GM19395 (cell line): Measurements from ENCODE around the gene NCS1.
"Not testable (repeated sequence)": the region's sequence is repeated elsewhere in the genome, so short reads cannot be mapped to it uniquely, and the experiment has no call there.

Source experiments
- ATAC-seq: cut with Tn5 transposase; IDR thresholded peaks from one replicate; pipeline ENCODE4 v1.9.1; 2021; ENCODE audit warnings: mild to moderate bottlenecking, moderate library complexity; ENCODE audit not compliant: unreplicated experiment

Gene NCS1

GRCh38 chr9:130259044-130259443 lies 86.8 kb downstream of the NCS1 start:
- no peak for ATAC-seq

GRCh38 chr9:130260816-130261765 lies 88.9 kb downstream of the NCS1 start:
- ATAC-seq = no peak

- no peak for ATAC-seq
Measured at GRCh38 chr9:130262061-130262745, 90.0 kb downstream of the NCS1 start.

- ATAC-seq = no peak
Measured at GRCh38 chr9:130262771-130263170, 90.6 kb downstream of the NCS1 start.

GRCh38 chr9:130263601-130264413 lies 91.6 kb downstream of the NCS1 start:
- no peak for ATAC-seq

GRCh38 chr9:130264414-130265350 lies 92.5 kb downstream of the NCS1 start:
- no peak for ATAC-seq

GRCh38 chr9:130265431-130266235 lies 93.4 kb downstream of the NCS1 start, which contains the start of gene HMCN2:
HMCN2 (plus strand) TSS chr9:130265760; CDS start chr9:130265879, 119 bp downstream.
- ATAC-seq = no peak

GRCh38 chr9:130266236-130267098 lies 94.3 kb downstream of the NCS1 start:
- no peak for ATAC-seq

- ATAC-seq = no peak
Measured at GRCh38 chr9:130267930-130268329, 95.7 kb downstream of the NCS1 start.

- no peak for ATAC-seq
Measured at GRCh38 chr9:130268521-130269211, 96.5 kb downstream of the NCS1 start.

GRCh38 chr9:130271473-130271872 lies 99.3 kb downstream of the NCS1 start:
- no peak for ATAC-seq

- ATAC-seq = no peak
Measured at GRCh38 chr9:130275156-130275555, 103.0 kb downstream of the NCS1 start.

- ATAC-seq = no peak
Measured at GRCh38 chr9:130276121-130276520, 103.9 kb downstream of the NCS1 start.

GRCh38 chr9:130276955-130277354 lies 104.8 kb downstream of the NCS1 start:
- ATAC-seq = no peak

- not testable (repeated sequence) for ATAC-seq
Measured at GRCh38 chr9:130277525-130277924, 105.3 kb downstream of the NCS1 start.

- no peak for ATAC-seq
Measured at GRCh38 chr9:130283539-130284248, 111.5 kb downstream of the NCS1 start.

- no peak for ATAC-seq
Measured at GRCh38 chr9:130284249-130284625, 112.0 kb downstream of the NCS1 start.
